OCI-LY3 (cell line): Measurements from ENCODE around the gene TNFRSF14.

Experiments
- CTCF ChIP-seq: fragments of 200-600, 300-600 bp; sonication (generic); IDR thresholded peaks from 2 replicates; pipeline ENCODE4 v1.5.1; 2014; ENCODE audit warnings: antibody characterized with exemption, low read length, low read depth
- EZH2phosphoT487 ChIP-seq: fragments of 200-600 bp; shearing (Covaris generic); IDR thresholded peaks from 2 replicates; pipeline ENCODE4 v1.6.1; 2018; ENCODE audit warnings: antibody characterized with exemption, mixed run types, low read depth

- TF ChIP-seq CTCF (no peak), EZH2phosphoT487 (no peak)
These were observed 13.8 kb upstream of the TNFRSF14 start for GRCh38 chr1:2542246-2542915.
